HL-60/S4 treated with retinoic acid at 250 ng/mL for 4 days and 3 days (cell line): Measurements from ENCODE around the gene TDP1.

Experiments
- in situ Hi-C: fragments of 300-500 bp; cut with MboI; formaldehyde crosslinking; loops from 2 replicates; pipeline ENCODE4 v1.7.0; 2022; ENCODE audit warnings: low sequenced_read_pairs

TDP1 gene

GRCh38 chr14:89933002-89933401, 22.7 kb upstream of the TDP1 start:
- in situ Hi-C loops = no loop called here

DNA sequence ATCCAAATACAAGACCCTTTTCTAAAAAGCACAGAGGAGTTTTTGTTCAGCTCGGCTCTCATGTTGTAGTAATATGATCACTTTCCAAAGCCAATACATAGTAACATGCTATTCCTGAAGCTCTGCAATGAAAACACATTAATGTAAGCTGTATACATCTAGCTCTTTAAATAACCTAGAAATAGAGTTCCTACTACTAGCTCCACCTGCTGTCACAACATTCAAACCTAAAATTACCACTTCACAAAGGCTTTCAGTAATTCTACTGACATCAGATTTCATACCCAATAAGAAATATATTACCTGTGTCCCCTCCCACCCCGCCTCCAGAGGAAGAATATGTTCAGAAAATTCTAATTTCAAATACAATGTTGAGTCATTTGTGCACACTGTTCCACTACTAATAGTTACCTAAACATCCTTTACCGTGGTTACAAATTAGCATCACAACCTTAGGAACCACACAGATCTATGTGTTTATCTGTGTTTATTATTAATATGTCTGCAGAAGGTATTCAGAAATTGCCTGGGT, 19.0 kb upstream of the TDP1 start:
- in situ Hi-C loops = no loop called here

- in situ Hi-C loops = no loop called here
These were observed 13.8 kb upstream of the TDP1 start for GRCh38 chr14:89941830-89942377.

- in situ Hi-C loops = no loop called here
These were observed 8.4 kb upstream of the TDP1 start for GRCh38 chr14:89947344-89947743.

DNA sequence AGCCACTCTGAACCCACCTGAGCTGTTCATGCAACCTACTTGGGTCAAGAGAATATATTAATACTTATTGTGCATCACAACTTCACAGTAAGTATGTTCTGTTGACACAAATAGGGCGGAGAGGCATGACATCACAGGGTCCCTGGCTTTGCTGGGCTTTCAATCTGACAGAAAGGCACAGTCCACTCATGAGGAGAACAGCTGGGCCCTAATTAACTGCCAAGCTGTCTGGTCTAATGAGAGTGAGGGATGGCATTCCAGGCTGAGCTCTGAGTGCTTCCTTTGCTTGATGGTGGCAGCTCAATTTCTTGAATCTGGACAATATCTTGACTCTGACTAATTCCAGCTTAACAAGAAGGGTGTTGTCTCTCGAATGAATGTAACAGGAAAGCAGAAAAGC, 3.2 kb upstream of the TDP1 start:
- in situ Hi-C loops = no loop called here

DNA sequence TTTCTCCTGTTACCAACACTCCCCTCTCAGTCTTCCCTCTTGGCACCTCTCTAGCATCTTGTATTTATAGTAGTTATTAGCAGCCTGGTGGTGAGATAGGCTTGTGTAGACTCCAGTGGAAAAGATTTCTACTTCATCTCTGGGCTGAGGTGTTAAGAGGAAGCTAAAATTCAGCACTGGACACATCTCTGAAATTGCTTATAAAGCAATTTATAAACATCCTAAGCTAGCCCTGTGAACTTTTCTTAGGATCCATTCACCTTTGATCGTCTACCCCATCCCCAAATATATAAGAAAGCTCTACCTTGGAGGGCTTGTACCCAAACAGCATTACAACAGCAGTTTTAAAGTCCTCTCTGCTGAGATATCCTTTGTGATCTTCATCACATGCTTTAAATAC, 2.1 kb upstream of the TDP1 start:
- in situ Hi-C loops = no loop called here

GRCh38 chr14:89954070-89955021, 1.4 kb upstream of the TDP1 start, which contains the start of gene EFCAB11:
Gene EFCAB11 (minus strand): TSS chr14:89954730. CDS start chr14:89954660, 70 bp downstream.
- in situ Hi-C loops = no loop called here

DNA sequence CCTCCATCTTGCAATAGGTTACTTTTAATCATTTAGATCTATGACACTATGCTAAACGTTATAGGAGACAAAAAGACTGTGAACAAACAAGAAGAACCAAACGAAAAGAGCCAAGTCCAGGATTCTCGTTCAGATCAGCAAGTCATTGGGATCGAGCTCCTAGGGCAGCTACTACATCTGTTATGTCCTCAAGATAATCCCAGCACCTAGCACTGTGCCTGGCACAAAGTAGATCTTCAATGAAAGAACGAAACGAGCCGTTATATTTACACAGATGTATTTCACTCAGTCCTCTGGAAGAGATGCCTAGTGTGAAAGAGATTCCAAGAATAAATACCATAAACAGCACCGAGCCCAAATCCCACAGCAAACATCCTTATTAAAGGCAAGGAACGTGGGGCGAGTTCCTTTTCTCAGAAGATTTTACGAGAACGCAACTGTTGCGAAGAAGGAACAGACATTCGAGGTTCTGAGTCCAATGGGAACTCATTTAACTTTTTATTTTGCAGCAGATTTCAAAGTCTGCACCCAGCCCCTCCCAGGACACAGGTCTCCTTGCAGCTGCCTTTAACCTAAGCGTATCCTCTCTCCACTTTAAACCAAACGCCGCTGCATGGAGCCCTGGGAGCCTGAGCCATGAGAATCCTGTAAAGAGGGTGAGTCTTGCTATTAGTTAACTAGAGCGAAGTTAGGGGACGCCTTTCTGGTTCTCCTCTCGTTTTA, 544 bp upstream of the TDP1 start:
- in situ Hi-C loops = no loop called here

DNA sequence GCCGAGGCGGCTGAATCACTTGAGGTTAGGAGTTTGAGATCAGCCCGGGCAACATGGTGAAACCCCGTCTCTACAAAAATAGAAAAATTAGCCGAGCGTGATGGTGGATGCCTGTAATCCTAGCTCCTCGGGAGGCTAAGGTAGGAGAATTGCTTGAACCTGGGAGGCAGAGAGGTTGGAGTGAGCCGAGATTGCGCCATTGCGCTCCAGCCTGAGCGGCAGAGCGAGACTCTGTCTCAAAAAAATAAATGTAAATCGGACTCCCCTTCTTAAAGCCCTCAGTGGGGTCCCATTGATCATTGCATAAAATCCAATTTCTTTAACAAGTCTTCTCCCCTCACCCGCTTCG, 908 bp downstream of the TDP1 start:
- in situ Hi-C loops = no loop called here

DNA sequence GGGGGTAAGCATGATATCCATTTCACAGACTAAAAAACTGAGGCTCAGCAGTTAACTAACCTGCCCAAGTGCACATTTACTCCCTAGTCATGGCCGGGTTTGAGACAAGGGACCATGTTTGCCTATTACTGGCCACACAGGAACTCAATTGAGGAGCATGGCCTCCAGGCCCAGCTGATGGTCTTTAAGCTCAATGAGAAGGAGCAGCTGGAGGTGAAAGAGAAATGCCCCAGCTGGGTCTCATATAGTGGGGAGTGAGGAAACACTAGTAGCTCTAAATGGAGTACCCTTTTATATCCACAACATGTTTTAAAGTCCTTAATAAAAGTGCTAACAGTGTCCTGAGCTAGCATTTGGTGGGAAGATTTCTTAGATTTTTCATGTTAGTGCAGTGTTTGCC, 1.6 kb downstream of the TDP1 start:
- in situ Hi-C loops = no loop called here

GRCh38 chr14:89957791-89958190, 2.1 kb downstream of the TDP1 start:
- in situ Hi-C loops = no loop called here

DNA sequence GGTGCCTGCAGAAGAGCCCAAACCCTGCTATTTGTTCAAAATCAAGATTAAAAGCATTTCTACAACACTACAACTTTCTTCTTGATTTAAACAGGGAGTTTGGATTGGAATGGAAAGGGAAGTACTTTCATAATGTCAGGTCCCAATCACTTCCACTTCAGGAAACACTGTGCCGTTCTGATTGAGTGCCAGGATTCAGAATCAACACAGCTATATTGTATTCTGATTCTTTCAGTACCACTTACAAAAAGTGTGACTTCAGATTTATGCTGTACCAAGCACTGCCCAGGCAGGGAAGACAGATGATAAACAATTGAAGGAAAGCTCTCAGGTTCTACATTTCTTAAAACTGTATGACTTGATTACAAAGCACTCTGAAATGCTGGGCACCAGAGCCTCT, 3.2 kb downstream of the TDP1 start:
- in situ Hi-C loops = no loop called here

DNA sequence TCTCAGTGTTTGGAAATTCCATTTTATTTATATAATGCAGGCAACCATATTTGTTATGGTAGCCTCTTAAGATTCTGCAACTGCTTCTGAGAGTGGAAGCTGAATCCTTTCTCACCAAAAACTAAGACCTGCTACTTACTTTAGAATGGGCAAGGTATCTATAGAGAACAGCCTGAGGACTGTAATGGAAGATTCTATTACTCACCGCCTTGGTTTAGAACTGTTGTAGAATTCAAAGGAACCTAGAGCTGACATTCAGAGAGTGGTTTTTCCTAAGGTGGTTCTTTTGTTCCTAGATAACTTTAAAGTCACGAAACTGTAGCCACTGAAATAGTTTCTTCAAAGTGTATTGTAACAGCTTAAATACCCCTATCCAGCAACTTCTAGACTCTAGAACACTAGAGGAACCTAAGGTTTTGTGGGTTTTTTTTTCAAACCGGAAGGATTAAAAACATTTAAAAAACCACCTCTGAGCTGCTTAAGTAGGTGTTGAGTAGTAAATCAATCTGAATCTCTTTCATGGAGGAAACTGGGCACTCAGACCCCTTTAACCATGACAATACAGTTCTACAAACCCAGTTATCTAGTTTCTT, 4.2 kb downstream of the TDP1 start:
- in situ Hi-C loops = no loop called here

GRCh38 chr14:89960914-89961313, 5.2 kb downstream of the TDP1 start:
- in situ Hi-C loops = no loop called here

DNA sequence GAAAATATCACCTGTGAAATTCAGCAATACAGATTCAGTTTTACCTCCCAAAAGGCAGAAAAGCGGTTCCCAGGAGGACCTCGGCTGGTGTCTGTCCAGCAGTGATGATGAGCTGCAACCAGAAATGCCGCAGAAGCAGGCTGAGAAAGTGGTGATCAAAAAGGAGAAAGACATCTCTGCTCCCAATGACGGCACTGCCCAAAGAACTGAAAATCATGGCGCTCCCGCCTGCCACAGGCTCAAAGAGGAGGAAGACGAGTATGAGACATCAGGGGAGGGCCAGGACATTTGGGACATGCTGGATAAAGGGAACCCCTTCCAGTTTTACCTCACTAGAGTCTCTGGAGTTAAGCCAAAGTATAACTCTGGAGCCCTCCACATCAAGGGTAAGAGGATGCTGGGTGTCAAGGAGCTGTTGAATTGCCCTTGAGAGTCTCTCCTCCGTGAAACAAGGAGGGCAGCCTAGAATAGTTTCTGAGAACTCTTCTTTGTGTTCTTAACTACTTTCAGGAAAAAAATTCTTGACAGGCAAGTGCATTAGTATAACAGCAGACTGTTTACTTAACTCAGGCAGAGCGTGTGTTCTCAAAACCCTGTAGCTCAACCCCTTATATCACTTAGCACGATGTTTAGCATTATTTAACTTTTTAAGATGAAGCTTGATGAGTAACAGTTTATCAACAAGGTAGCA, 7.7 kb downstream of the TDP1 start:
- in situ Hi-C loops = no loop called here

DNA sequence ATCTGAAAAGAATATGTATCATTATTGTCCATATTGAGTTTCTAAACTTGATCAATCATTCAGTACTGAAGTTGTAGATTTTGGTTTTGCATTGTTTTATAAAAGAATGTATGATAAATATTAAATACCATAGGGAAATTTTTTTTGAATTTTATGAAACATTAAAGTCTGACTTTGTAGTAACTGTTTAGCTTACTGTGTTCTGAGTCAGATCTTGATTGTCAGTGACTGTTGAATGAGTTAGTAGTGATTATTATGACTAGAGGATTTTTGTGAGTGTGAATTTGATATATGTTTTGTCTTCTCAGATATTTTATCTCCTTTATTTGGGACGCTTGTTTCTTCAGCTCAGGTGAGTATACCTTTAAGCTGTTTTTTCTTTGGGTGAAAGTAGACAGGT, 10.1 kb downstream of the TDP1 start:
- in situ Hi-C loops = no loop called here

DNA sequence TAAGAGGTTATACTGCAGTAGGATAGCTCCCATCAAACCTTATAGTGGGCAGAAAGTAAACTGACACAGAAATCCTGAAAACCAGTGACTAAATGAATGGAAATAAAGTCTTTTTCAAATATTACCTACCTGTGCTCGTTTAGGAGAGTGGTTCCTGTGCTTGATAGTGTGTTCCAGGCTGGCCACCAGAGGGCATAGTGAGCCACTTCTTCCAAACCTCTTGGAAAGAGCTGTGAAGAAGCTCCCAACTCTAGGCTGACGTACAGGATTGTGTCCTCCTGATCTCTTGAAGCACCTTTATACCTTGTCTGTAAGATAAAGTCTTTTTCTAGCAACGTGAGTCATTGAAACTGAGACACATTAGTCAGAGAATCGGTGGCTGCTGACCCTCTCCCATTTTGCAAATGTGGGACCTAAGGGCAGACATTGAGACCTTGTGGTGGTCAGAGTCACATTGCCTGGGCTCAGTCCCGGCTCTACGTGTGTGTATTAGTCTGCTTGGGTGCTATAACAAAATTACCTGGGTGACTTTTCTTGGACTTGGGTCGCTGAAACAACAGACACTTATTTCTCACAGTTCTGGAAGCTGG, 17.6 kb downstream of the TDP1 start:
- in situ Hi-C loops = no loop called here

GRCh38 chr14:89977668-89978067, 21.9 kb downstream of the TDP1 start:
- in situ Hi-C loops = loop anchor here (25.0 kb wide), 1 partner anchor 260 kb away; no protein-coding TSS in a partner anchor

DNA sequence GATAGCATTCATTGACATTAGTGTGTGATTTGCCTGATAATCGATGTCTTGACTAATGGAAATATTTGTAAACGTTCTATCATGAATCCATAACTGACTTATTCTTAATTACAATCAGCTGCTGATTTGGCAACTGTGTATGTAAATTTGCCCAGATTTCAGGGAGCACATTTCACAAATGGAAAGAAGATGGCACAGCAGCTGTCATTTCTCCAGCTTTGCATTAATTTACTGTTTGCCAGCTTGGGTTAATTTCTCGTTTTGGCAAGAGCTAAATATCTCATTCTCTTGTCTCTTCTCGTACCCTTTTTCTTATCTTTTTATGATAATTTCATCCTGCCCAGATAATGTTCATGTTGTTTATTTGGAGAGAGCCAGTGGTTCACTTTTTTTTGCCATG, 22.9 kb downstream of the TDP1 start:
- in situ Hi-C loops = loop anchor here (25.0 kb wide), 1 partner anchor 259 kb away; no protein-coding TSS in a partner anchor

DNA sequence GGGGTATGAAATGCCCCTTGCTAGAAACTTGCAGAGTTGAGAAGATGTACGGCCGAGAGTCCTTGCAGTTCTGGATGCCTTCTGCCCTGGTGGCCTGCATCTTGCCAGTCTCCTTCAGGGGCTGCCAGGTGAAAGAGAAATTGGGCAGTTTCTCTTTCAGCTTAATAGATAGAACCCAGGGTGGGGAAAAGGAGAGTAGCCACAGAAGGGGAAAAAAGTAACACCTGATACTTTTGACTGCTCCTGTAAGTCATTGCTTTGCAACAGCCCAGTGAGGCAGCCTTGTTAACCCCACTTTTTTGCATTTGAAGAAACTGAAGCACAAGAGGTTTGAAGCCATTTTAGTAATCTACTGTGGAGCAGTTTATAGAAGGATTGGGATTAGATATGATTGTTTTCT, 27.6 kb downstream of the TDP1 start:
- in situ Hi-C loops = loop anchor here (25.0 kb wide), 1 partner anchor 254 kb away; no protein-coding TSS in a partner anchor
